Measurements from ENCODE around the gene SLC35D1.

DNA sequence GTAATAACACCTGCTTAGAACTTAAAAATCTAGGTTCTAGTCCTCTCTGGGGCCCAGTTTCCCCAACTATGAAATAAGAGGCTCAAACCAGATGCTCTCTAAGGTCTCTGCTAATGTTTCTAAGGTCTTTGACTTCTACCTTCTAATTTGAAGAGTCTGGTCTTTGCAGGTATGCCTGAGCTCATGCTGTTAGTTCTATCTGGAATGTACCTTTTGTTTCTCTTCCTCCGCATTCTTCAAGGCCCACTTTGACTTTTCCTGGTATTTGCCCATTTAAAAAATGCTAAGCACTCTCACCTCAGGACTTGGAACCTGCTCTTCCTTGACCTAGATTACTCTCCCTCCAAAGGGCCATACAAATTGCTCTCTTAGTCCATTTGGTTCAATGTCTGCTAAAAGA is 13.5 kb downstream of the SLC35D1 start:
- TF ChIP-seq, protein P1, sequence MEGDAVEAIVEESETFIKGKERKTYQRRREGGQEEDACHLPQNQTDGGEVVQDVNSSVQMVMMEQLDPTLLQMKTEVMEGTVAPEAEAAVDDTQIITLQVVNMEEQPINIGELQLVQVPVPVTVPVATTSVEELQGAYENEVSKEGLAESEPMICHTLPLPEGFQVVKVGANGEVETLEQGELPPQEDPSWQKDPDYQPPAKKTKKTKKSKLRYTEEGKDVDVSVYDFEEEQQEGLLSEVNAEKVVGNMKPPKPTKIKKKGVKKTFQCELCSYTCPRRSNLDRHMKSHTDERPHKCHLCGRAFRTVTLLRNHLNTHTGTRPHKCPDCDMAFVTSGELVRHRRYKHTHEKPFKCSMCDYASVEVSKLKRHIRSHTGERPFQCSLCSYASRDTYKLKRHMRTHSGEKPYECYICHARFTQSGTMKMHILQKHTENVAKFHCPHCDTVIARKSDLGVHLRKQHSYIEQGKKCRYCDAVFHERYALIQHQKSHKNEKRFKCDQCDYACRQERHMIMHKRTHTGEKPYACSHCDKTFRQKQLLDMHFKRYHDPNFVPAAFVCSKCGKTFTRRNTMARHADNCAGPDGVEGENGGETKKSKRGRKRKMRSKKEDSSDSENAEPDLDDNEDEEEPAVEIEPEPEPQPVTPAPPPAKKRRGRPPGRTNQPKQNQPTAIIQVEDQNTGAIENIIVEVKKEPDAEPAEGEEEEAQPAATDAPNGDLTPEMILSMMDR (IDR thresholded peaks at IDR 0.05; ENCODE audit: poor library complexity): no peak
- TF ChIP-seq EZH2 (IDR thresholded peaks at IDR 0.05; ENCODE audit: borderline replicate concordance) (no peak), EZH2phosphoT487 (IDR thresholded peaks at IDR 0.05; ENCODE audit: low read depth, severe bottlenecking, unreplicated experiment) (no peak)

Measured in hepatocyte (in vitro differentiated cells).